WTC11 (cell line): Measurements from ENCODE around the gene UTP3.

Source experiments
- ETV6 ChIP-seq: sonication (generic); formaldehyde crosslinking; IDR thresholded peaks from 2 replicates; pipeline ENCODE4 v1.8.1; 2022; ENCODE audit warnings: mild to moderate bottlenecking, missing genetic modification reagents
- NR3C1 ChIP-seq: sonication (generic); formaldehyde crosslinking; conservative IDR thresholded peaks from 2 replicates; pipeline ENCODE4 v1.8.1; 2023; ENCODE audit warnings: low read depth, mild to moderate bottlenecking, missing genetic modification reagents
- RELA ChIP-seq: sonication (generic); formaldehyde crosslinking; IDR thresholded peaks from 2 replicates; pipeline ENCODE4 v1.8.1; 2022; ENCODE audit warnings: missing genetic modification reagents, mild to moderate bottlenecking, borderline replicate concordance
- SMAD3 ChIP-seq: sonication (generic); formaldehyde crosslinking; IDR thresholded peaks from 2 replicates; pipeline ENCODE4 v1.8.0; 2022; ENCODE audit warnings: missing genetic modification reagents, mild to moderate bottlenecking, borderline replicate concordance
- ZNF121 ChIP-seq: sonication (generic); formaldehyde crosslinking; IDR thresholded peaks from 2 replicates; pipeline ENCODE4 v1.8.0; 2023; ENCODE audit warnings: missing genetic modification reagents
- TF ChIP-seq, protein P1 (sequence below): fragments of 200-600 bp; IDR thresholded peaks from 2 replicates; pipeline ENCODE4 v1.8.0; 2022; ENCODE audit warnings: antibody characterized with exemption
- TF ChIP-seq, protein P2 (sequence below): sonication (generic); formaldehyde crosslinking; IDR thresholded peaks from 2 replicates; pipeline ENCODE4 v1.8.0; 2023; ENCODE audit warnings: missing genetic modification reagents
- TF ChIP-seq, protein P3 (sequence below): fragments of 250-450 bp; sonication (Bioruptor Pico); IDR thresholded peaks from 2 replicates; pipeline ENCODE4 v2.1.2; 2022; ENCODE audit warnings: mild to moderate bottlenecking, moderate library complexity
- TF ChIP-seq, protein P4 (sequence below): sonication (generic); formaldehyde crosslinking; IDR thresholded peaks from 2 replicates; pipeline ENCODE4 v1.8.1; 2022; ENCODE audit warnings: mild to moderate bottlenecking, missing genetic modification reagents, moderate library complexity, borderline replicate concordance
- TF ChIP-seq, protein P5 (sequence below): sonication (generic); formaldehyde crosslinking; IDR thresholded peaks from 2 replicates; pipeline ENCODE4 v1.8.1; 2022; ENCODE audit warnings: low read depth, mild to moderate bottlenecking, moderate library complexity, missing genetic modification reagents, borderline replicate concordance
- TF ChIP-seq, protein P6 (sequence below): sonication (generic); formaldehyde crosslinking; IDR thresholded peaks from 2 replicates; pipeline ENCODE4 v1.8.0; 2022; ENCODE audit warnings: mild to moderate bottlenecking, missing genetic modification reagents
- TF ChIP-seq, protein P7 (sequence below): sonication (generic); formaldehyde crosslinking; IDR thresholded peaks from 2 replicates; pipeline ENCODE4 v1.8.1; 2023; ENCODE audit warnings: mild to moderate bottlenecking, missing genetic modification reagents, moderate library complexity

DNA sequence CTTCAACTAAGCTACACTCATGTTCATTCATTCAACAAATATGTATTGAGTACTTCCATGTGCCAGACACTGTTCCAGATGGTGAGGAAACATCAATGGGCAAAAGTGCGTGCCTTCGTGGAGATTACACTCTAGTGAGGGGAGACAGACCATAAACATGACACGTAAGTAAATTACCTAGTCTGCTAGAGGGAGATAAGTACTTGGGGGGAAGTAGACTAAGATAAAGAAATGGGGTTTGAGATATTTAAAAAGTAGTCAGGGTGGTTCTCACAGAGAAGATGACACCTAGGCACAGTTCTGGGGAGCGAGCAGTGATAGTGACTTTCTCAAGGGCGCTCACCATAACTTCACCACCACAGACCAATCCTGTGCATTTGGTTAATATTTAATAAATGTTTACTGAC lies 33.7 kb upstream of the UTP3 start:
- TF ChIP-seq, protein P1, sequence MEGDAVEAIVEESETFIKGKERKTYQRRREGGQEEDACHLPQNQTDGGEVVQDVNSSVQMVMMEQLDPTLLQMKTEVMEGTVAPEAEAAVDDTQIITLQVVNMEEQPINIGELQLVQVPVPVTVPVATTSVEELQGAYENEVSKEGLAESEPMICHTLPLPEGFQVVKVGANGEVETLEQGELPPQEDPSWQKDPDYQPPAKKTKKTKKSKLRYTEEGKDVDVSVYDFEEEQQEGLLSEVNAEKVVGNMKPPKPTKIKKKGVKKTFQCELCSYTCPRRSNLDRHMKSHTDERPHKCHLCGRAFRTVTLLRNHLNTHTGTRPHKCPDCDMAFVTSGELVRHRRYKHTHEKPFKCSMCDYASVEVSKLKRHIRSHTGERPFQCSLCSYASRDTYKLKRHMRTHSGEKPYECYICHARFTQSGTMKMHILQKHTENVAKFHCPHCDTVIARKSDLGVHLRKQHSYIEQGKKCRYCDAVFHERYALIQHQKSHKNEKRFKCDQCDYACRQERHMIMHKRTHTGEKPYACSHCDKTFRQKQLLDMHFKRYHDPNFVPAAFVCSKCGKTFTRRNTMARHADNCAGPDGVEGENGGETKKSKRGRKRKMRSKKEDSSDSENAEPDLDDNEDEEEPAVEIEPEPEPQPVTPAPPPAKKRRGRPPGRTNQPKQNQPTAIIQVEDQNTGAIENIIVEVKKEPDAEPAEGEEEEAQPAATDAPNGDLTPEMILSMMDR = no peak
- TF ChIP-seq, protein P2, sequence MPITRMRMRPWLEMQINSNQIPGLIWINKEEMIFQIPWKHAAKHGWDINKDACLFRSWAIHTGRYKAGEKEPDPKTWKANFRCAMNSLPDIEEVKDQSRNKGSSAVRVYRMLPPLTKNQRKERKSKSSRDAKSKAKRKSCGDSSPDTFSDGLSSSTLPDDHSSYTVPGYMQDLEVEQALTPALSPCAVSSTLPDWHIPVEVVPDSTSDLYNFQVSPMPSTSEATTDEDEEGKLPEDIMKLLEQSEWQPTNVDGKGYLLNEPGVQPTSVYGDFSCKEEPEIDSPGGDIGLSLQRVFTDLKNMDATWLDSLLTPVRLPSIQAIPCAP = no peak
- no peak for TF ChIP-seq ZNF121
- TF ChIP-seq, protein P3, sequence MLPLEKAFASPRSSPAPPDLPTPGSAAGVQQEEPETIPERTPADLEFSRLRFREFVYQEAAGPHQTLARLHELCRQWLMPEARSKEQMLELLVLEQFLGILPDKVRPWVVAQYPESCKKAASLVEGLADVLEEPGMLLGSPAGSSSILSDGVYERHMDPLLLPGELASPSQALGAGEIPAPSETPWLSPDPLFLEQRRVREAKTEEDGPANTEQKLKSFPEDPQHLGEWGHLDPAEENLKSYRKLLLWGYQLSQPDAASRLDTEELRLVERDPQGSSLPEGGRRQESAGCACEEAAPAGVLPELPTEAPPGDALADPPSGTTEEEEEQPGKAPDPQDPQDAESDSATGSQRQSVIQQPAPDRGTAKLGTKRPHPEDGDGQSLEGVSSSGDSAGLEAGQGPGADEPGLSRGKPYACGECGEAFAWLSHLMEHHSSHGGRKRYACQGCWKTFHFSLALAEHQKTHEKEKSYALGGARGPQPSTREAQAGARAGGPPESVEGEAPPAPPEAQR (CRISPR knock-in tag) = no peak
- TF ChIP-seq, protein P4, sequence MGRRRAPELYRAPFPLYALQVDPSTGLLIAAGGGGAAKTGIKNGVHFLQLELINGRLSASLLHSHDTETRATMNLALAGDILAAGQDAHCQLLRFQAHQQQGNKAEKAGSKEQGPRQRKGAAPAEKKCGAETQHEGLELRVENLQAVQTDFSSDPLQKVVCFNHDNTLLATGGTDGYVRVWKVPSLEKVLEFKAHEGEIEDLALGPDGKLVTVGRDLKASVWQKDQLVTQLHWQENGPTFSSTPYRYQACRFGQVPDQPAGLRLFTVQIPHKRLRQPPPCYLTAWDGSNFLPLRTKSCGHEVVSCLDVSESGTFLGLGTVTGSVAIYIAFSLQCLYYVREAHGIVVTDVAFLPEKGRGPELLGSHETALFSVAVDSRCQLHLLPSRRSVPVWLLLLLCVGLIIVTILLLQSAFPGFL (CRISPR knock-in tag) = no peak
- TF ChIP-seq ETV6 (CRISPR knock-in tag) = no peak
- TF ChIP-seq, protein P5, sequence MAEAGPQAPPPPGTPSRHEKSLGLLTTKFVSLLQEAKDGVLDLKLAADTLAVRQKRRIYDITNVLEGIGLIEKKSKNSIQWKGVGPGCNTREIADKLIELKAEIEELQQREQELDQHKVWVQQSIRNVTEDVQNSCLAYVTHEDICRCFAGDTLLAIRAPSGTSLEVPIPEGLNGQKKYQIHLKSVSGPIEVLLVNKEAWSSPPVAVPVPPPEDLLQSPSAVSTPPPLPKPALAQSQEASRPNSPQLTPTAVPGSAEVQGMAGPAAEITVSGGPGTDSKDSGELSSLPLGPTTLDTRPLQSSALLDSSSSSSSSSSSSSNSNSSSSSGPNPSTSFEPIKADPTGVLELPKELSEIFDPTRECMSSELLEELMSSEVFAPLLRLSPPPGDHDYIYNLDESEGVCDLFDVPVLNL = no peak
- TF ChIP-seq RELA = no peak
- no peak for TF ChIP-seq SMAD3 (CRISPR knock-in tag)
- TF ChIP-seq, protein P6, sequence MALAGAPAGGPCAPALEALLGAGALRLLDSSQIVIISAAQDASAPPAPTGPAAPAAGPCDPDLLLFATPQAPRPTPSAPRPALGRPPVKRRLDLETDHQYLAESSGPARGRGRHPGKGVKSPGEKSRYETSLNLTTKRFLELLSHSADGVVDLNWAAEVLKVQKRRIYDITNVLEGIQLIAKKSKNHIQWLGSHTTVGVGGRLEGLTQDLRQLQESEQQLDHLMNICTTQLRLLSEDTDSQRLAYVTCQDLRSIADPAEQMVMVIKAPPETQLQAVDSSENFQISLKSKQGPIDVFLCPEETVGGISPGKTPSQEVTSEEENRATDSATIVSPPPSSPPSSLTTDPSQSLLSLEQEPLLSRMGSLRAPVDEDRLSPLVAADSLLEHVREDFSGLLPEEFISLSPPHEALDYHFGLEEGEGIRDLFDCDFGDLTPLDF (CRISPR knock-in tag) = no peak
- TF ChIP-seq, protein P7, sequence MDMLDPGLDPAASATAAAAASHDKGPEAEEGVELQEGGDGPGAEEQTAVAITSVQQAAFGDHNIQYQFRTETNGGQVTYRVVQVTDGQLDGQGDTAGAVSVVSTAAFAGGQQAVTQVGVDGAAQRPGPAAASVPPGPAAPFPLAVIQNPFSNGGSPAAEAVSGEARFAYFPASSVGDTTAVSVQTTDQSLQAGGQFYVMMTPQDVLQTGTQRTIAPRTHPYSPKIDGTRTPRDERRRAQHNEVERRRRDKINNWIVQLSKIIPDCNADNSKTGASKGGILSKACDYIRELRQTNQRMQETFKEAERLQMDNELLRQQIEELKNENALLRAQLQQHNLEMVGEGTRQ (CRISPR knock-in tag) = no peak
- no peak for TF ChIP-seq NR3C1 (CRISPR knock-in tag)
